Endothelial cell of umbilical vein (primary cell): ENCODE results near the gene PRR16.

Experiments
- EZH2 ChIP-seq: IDR thresholded peaks from 2 replicates; pipeline ENCODE4 v1.6.1; 2012; ENCODE audit warnings: borderline replicate concordance, low read depth, mild to moderate bottlenecking, moderate library complexity, low read length, inconsistent platforms; ENCODE audit not compliant: severe bottlenecking
- MYC ChIP-seq: IDR thresholded peaks from one replicate; pipeline ENCODE4 v1.6.1; 2011; ENCODE audit warnings: mild to moderate bottlenecking, low read depth, low read length
- POLR2A ChIP-seq: IDR thresholded peaks from 2 replicates; pipeline ENCODE4 v1.6.1; 2012; ENCODE audit warnings: low read depth, mild to moderate bottlenecking, control low read depth, low read length
- TF ChIP-seq, protein P1 (sequence below), 2 donors: IDR thresholded peaks; 1 replicate in 1 of 2; 2 replicates in 1 of 2; pipeline ENCODE4 v1.5.1; 2011; ENCODE audit warnings: low read length in 2 of 2, mild to moderate bottlenecking in 2 of 2, moderate library complexity in 2 of 2, control low read depth in 1 of 2, inconsistent platforms in 1 of 2, low read depth in 1 of 2; ENCODE audit not compliant: insufficient read depth in 1 of 2; ENCODE audit errors: extremely low read depth in 1 of 2
- TF ChIP-seq, protein P2 (sequence below): IDR thresholded peaks from 2 replicates; pipeline ENCODE4 v1.6.1; 2011; ENCODE audit not compliant: insufficient read depth, insufficient read length

DNA sequence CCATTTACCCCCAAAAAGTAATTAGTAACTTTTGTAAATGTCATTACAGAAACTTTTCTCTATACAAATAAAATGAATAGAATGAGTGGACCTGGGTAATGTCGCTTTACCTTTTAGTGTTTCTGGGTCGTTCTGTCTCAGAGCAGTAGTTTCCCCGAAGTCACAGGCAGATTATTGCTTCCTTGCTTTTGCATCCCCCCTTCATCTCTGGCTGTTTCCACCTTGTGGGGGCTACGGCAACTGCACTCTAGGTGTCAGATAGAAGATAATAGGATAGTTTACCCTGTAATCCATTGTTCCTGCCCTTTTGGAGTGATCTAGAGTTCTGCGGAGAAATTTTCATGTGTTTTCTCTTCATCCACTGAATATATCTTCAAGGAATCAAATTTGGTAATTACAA lies 68.7 kb downstream of the PRR16 start:
- TF ChIP-seq, protein P1, sequence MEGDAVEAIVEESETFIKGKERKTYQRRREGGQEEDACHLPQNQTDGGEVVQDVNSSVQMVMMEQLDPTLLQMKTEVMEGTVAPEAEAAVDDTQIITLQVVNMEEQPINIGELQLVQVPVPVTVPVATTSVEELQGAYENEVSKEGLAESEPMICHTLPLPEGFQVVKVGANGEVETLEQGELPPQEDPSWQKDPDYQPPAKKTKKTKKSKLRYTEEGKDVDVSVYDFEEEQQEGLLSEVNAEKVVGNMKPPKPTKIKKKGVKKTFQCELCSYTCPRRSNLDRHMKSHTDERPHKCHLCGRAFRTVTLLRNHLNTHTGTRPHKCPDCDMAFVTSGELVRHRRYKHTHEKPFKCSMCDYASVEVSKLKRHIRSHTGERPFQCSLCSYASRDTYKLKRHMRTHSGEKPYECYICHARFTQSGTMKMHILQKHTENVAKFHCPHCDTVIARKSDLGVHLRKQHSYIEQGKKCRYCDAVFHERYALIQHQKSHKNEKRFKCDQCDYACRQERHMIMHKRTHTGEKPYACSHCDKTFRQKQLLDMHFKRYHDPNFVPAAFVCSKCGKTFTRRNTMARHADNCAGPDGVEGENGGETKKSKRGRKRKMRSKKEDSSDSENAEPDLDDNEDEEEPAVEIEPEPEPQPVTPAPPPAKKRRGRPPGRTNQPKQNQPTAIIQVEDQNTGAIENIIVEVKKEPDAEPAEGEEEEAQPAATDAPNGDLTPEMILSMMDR (IDR thresholded peaks at IDR 0.05; ENCODE audit: extremely low read depth in 1 of 2, insufficient read depth in 1 of 2, low read depth in 1 of 2, low read length in 2 of 2): peak in 1 of 2 donors; percentile 7
- TF ChIP-seq, protein P2, sequence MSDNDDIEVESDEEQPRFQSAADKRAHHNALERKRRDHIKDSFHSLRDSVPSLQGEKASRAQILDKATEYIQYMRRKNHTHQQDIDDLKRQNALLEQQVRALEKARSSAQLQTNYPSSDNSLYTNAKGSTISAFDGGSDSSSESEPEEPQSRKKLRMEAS: no peak
- TF ChIP-seq POLR2A: no peak
- no peak for TF ChIP-seq EZH2
- TF ChIP-seq MYC: no peak
